ENCODE data around the gene MITF. TPM values are rescaled to one million over a fixed set of nuclear protein-coding genes. Genes with fewer than 3 reads are reported as not detected.

MITF gene
- total RNA-seq, 3 donors from 2014 or later = 3.2 to 56.1 (median 5.5) TPM

- no peak for TF ChIP-seq CTCF (IDR thresholded peaks at IDR 0.05)
- no peak overlapping the region for H3K4me3 ChIP-seq
- no peak for DNase-seq
- H3K9me3 ChIP-seq = no peaks in the 10 kb centered on the region
- intact Hi-C loops (cut with DNase I, micrococcal nuclease) = no loop called here
- H3K36me3 ChIP-seq (ENCODE audit: low read depth) = no peaks in the 10 kb centered on the region
- no peak for ATAC-seq
- no peaks in the 10 kb centered on the region for H3K4me1 ChIP-seq (ENCODE audit: low read depth)
Measured at GRCh38 chr3:69761896-69762767, 22.9 kb downstream of the MITF start.

- intact Hi-C loops (cut with DNase I, micrococcal nuclease) = no loop called here
- Histone ChIP-seq H3K4me3 (no peak overlapping the region), H3K36me3 (ENCODE audit: low read depth) (no peaks in the 10 kb centered on the region), H3K4me1 (ENCODE audit: low read depth) (no peaks in the 10 kb centered on the region), H3K9me3 (no peaks in the 10 kb centered on the region)
- DNase-seq (no peak), ATAC-seq (no peak)
- no peak for TF ChIP-seq CTCF (IDR thresholded peaks at IDR 0.05)
Measured at GRCh38 chr3:69762768-69763229, 23.5 kb downstream of the MITF start.

- no peak for TF ChIP-seq CTCF (IDR thresholded peaks at IDR 0.05)
- ATAC-seq (no peak), DNase-seq (no peak)
- H3K9me3 ChIP-seq = no peaks in the 10 kb centered on the region
- H3K36me3 ChIP-seq (ENCODE audit: low read depth) = no peaks in the 10 kb centered on the region
- intact Hi-C loops (cut with DNase I, micrococcal nuclease) = no loop called here
- H3K4me3 ChIP-seq = no peak overlapping the region
- H3K4me1 ChIP-seq (ENCODE audit: low read depth) = no peaks in the 10 kb centered on the region
Measured at GRCh38 chr3:69763458-69763857, 24.2 kb downstream of the MITF start.

- Histone ChIP-seq H3K36me3 (ENCODE audit: low read depth) (no peaks in the 10 kb centered on the region), H3K9me3 (no peaks in the 10 kb centered on the region), H3K4me1 (ENCODE audit: low read depth) (no peaks in the 10 kb centered on the region), H3K4me3 (no peak overlapping the region)
- intact Hi-C loops (cut with DNase I, micrococcal nuclease) = no loop called here
- TF ChIP-seq CTCF (IDR thresholded peaks at IDR 0.05) = no peak
- DNase-seq (no peak), ATAC-seq (no peak)
Measured at GRCh38 chr3:69764121-69764741, 25.0 kb downstream of the MITF start.

GRCh38 chr3:69764861-69765260 is 25.6 kb downstream of the MITF start:
- Histone ChIP-seq H3K4me3 (no peak overlapping the region), H3K9me3 (no peaks in the 10 kb centered on the region), H3K4me1 (ENCODE audit: low read depth) (no peaks in the 10 kb centered on the region), H3K36me3 (ENCODE audit: low read depth) (no peaks in the 10 kb centered on the region)
- DNase-seq (no peak), ATAC-seq (no peak)
- TF ChIP-seq CTCF (IDR thresholded peaks at IDR 0.05) = no peak
- intact Hi-C loops (cut with DNase I, micrococcal nuclease) = no loop called here
